A549 (cell line): ENCODE data around the gene RTN4RL1. TPM values are rescaled to one million over a fixed set of nuclear protein-coding genes. Genes with fewer than 3 reads are reported as not detected.

Source experiments
- ATAC-seq, 2 experiments: fragments of 200-7000 bp in 1 of 2; fragments of >200 bp in 1 of 2; cut with Nextera tagmentation in 1 of 2; cut with Tn5 transposase in 1 of 2; 3 replicates each; pipeline versions ENCODE4 v1.8.0 to v1.9.1; 2018 to 2020; ENCODE audit warnings: mild to moderate bottlenecking in 1 of 2, moderate library complexity in 1 of 2
- CTCF ChIA-PET: fragments of 300-600 bp; sonication (Branson Sonifier 250); formaldehyde crosslinking; extraction: SDS; loops from one replicate; lab custom pipeline; 2021; ENCODE audit warnings: antibody characterized with exemption, inconsistent platforms; lab: Yijun Ruan, JAX
- POLR2A ChIA-PET: fragments of 350-600 bp; formaldehyde crosslinking; extraction: SDS; loops from one replicate; lab custom pipeline; 2021; ENCODE audit warnings: antibody characterized with exemption, inconsistent platforms; lab: Yijun Ruan, JAX
- DNase-seq, 2 experiments: peaks; one replicate each; pipeline versions ENCODE4 v3.0.0 to v3.0.0-alpha.2; 2011 to 2016; ENCODE audit warnings: low read depth in 1 of 2, low spot score in 1 of 2
- FAIRE-seq: peaks from 2 replicates; lab custom pipeline; 2011; peaks lifted over from hg19 to GRCh38; lab: Jason Lieb, UNC
- H3K27ac ChIP-seq, 2 experiments: fragments of >200 bp; sonication (Bioruptor Twin); formaldehyde crosslinking; 3 replicates each; pipeline ENCODE4 v1.5.1; 2016 to 2017
- H3K4me1 ChIP-seq: fragments of >200 bp; sonication (Bioruptor Twin); formaldehyde crosslinking; 3 replicates; pipeline ENCODE4 v1.6.1; 2016
- H3K4me2 ChIP-seq: fragments of >200 bp; sonication (Bioruptor Twin); formaldehyde crosslinking; 3 replicates; pipeline ENCODE4 v1.6.1; 2016
- H3K4me3 ChIP-seq: fragments of >200 bp; sonication (Bioruptor Twin); formaldehyde crosslinking; 3 replicates; pipeline ENCODE4 v1.5.1; 2016
- H3K9me3 ChIP-seq: fragments of >200 bp; sonication (Bioruptor Twin); formaldehyde crosslinking; 3 replicates; pipeline ENCODE4 v1.6.1; 2016
- BHLHE40 ChIP-seq: IDR thresholded peaks from 2 replicates; pipeline ENCODE4 v1.6.1; 2012; ENCODE audit warnings: low read depth, low read length, inconsistent platforms
- CBX8 ChIP-seq: fragments of 200-600 bp; sonication (generic); IDR thresholded peaks from 2 replicates; pipeline ENCODE4 v1.6.1; 2016
- CTCF ChIP-seq: fragments of >200 bp; sonication (Bioruptor Twin); formaldehyde crosslinking; IDR thresholded peaks from 3 replicates; pipeline ENCODE4 v1.5.1; 2016
- E2F6 ChIP-seq: IDR thresholded peaks from 2 replicates; pipeline ENCODE4 v1.6.1; 2012; ENCODE audit warnings: low read depth, borderline replicate concordance
- EHMT2 ChIP-seq: fragments of 200-600 bp; sonication (generic); IDR thresholded peaks from 2 replicates; pipeline ENCODE4 v1.6.1; 2016; ENCODE audit warnings: antibody characterized with exemption, low read depth, mild to moderate bottlenecking, moderate library complexity
- EP300 ChIP-seq, 2 experiments: fragments of >200 bp; sonication (Bioruptor Twin); formaldehyde crosslinking; IDR thresholded peaks; 2 replicates in 1 of 2; 3 replicates in 1 of 2; pipeline ENCODE4 v1.6.1; 2016 to 2017
- ESRRA ChIP-seq: fragments of 150-350 bp; IDR thresholded peaks from 2 replicates; pipeline ENCODE4 v1.6.1; 2014; ENCODE audit warnings: mild to moderate bottlenecking, low read length, borderline replicate concordance
- FOSB ChIP-seq: fragments of 250-450 bp; sonication (Bioruptor Pico); IDR thresholded peaks from 2 replicates; pipeline ENCODE4 v1.5.0; 2020; ENCODE audit warnings: mild to moderate bottlenecking, moderate library complexity
- FOSL2 ChIP-seq, 2 experiments: fragments of 450-650 bp in 1 of 2; fragments of >200 bp in 1 of 2; sonication (Bioruptor Twin) in 1 of 2; formaldehyde crosslinking; IDR thresholded peaks; 2 replicates each; pipeline versions ENCODE4 v1.5.0 to v1.6.1; 2016 to 2020; ENCODE audit warnings: mild to moderate bottlenecking in 1 of 2, moderate library complexity in 1 of 2
- FOXS1 ChIP-seq: fragments of 250-450 bp; sonication (Bioruptor Pico); IDR thresholded peaks from 2 replicates; pipeline ENCODE4 v1.5.0; 2020; ENCODE audit warnings: mild to moderate bottlenecking, moderate library complexity
- HMGXB4 ChIP-seq: fragments of 250-450 bp; sonication (Bioruptor Pico); IDR thresholded peaks from 2 replicates; pipeline ENCODE4 v1.5.0; 2021; ENCODE audit warnings: mild to moderate bottlenecking, moderate library complexity, borderline replicate concordance
- HOXB5 ChIP-seq: fragments of 250-450 bp; sonication (Bioruptor Pico); IDR thresholded peaks from 2 replicates; pipeline ENCODE4 v1.5.0; 2020; ENCODE audit warnings: mild to moderate bottlenecking, moderate library complexity
- JUNB ChIP-seq: fragments of >200 bp; sonication (Bioruptor Twin); formaldehyde crosslinking; IDR thresholded peaks from 2 replicates; pipeline ENCODE4 v1.6.1; 2016
- MAFK ChIP-seq: fragments of 450-650 bp; IDR thresholded peaks from 2 replicates; pipeline ENCODE4 v1.6.1; 2014; ENCODE audit not compliant: partially characterized antibody
- MAZ ChIP-seq: fragments of 150-350 bp; IDR thresholded peaks from 2 replicates; pipeline ENCODE4 v1.6.1; 2014; ENCODE audit warnings: antibody characterized with exemption, low read depth, low read length, borderline replicate concordance
- NFE2L2 ChIP-seq: fragments of 150-350 bp; conservative IDR thresholded peaks from 2 replicates; pipeline ENCODE4 v1.6.1; 2014; ENCODE audit warnings: low read length
- PHF8 ChIP-seq: fragments of 200-600 bp; sonication (generic); IDR thresholded peaks from 2 replicates; pipeline ENCODE4 v1.6.1; 2016; ENCODE audit warnings: low read depth, mild to moderate bottlenecking, antibody characterized with exemption, moderate library complexity, borderline replicate concordance
- POLR2A ChIP-seq: IDR thresholded peaks from 2 replicates; pipeline ENCODE4 v1.6.1; 2012; ENCODE audit warnings: mild to moderate bottlenecking, low read length
- RAD21 ChIP-seq, 2 experiments: fragments of >200 bp in 1 of 2; sonication (Bioruptor Twin) in 1 of 2; formaldehyde crosslinking in 1 of 2; IDR thresholded peaks in 1 of 2; conservative IDR thresholded peaks in 1 of 2; 2 replicates in 1 of 2; 3 replicates in 1 of 2; pipeline ENCODE4 v1.6.1; 2012 to 2018; ENCODE audit warnings: inconsistent platforms in 1 of 2
- RCOR1 ChIP-seq: fragments of 150-350 bp; IDR thresholded peaks from 2 replicates; pipeline ENCODE4 v1.6.1; 2014; ENCODE audit warnings: antibody characterized with exemption, low read length, low read depth
- REST ChIP-seq: fragments of 200-600 bp; sonication (generic); IDR thresholded peaks from 2 replicates; pipeline ENCODE4 v1.6.1; 2016; ENCODE audit warnings: antibody characterized with exemption, mild to moderate bottlenecking, moderate library complexity
- RFX5 ChIP-seq: fragments of 450-650 bp; IDR thresholded peaks from 2 replicates; pipeline ENCODE4 v1.7.1; 2014; ENCODE audit warnings: antibody characterized with exemption, mild to moderate bottlenecking, moderate library complexity
- RNF2 ChIP-seq: fragments of 200-600 bp; sonication (generic); IDR thresholded peaks from 2 replicates; pipeline ENCODE4 v1.6.1; 2016; ENCODE audit warnings: low read depth, mild to moderate bottlenecking, antibody characterized with exemption, moderate library complexity, borderline replicate concordance
- SMC3 ChIP-seq: fragments of >200 bp; sonication (Bioruptor Twin); formaldehyde crosslinking; IDR thresholded peaks from 3 replicates; pipeline ENCODE4 v1.6.1; 2018; ENCODE audit warnings: inconsistent platforms
- TFCP2L1 ChIP-seq: fragments of 250-450 bp; sonication (Bioruptor Pico); IDR thresholded peaks from 2 replicates; pipeline ENCODE4 v1.5.0; 2021; ENCODE audit warnings: mild to moderate bottlenecking
- ZFP36 ChIP-seq: fragments of 450-650 bp; IDR thresholded peaks from 2 replicates; pipeline ENCODE4 v1.6.1; 2014; ENCODE audit warnings: borderline replicate concordance; ENCODE audit not compliant: partially characterized antibody
- WGBS: methylation state at CpG from one replicate; pipeline ENCODE4 v1.1.6; 2017; ENCODE audit errors: missing lambda C conversion rate; 5-methylcytosine and 5-hydroxymethylcytosine counted together
- polyA plus RNA-seq, 4 experiments: library from polyadenylated mRNA; depleted of rRNA in 3 of 4; stranded (reverse); fragments of >200 nt; fragmentation: RNase III in 1 of 4; extraction: RNeasy Plus Mini Kit Qiagen cat#74134 plus additional on column Dnase treatment in 1 of 4; gene quantifications; 2 replicates in 3 of 4; 3 replicates in 1 of 4; pipeline ENCODE4 v1.2.3, GENCODE V29; 2011 to 2017
- TF ChIP-seq, protein P1 (sequence below): fragments of >200 bp; sonication (Bioruptor Twin); formaldehyde crosslinking; IDR thresholded peaks from 2 replicates; pipeline ENCODE4 v1.6.1; 2016
- TF ChIP-seq, protein P2 (sequence below): fragments of 250-450 bp; sonication (Bioruptor Pico); IDR thresholded peaks from 2 replicates; pipeline ENCODE4 v1.5.0; 2020; ENCODE audit warnings: low read depth, mild to moderate bottlenecking, moderate library complexity

Gene RTN4RL1
- polyA plus RNA-seq, 2 of the 4 experiments (the other 2 are of a cell fraction), result 0.39 to 1.5 TPM

GRCh38 chr17:2029911-2030778, 5.0 kb upstream of the RTN4RL1 start, which contains the start of gene DPH1:
DPH1 (plus strand) TSS chr17:2030153; CDS start chr17:2030170, 17 bp downstream.
- DNase-seq (peak; percentile 91 to 99), ATAC-seq (peak; percentile 83 to 93), FAIRE-seq (peak; percentile 100)
- Histone ChIP-seq H3K4me1 (peaks cover 19% of the 10 kb centered on the region), H3K4me2 (peak within 1 kb of the TSS; percentile 83), H3K9me3 (no peaks in the 10 kb centered on the region), H3K4me3 (peak within 1 kb of the TSS; percentile 80), H3K27ac (peak within 1 kb of the TSS; percentile 71 to 90)
- POLR2A ChIA-PET, result interaction anchor here (0.6 kb wide), 1 partner anchor 251 kb away, joined by 3 read pairs; no protein-coding TSS in a partner anchor
- CTCF ChIA-PET, result interaction anchor here (0.6 to 17.0 kb wide), 14 partner anchors 12 to 441 kb away, joined by 3 to 420 read pairs (median 5); partner anchors contain the start of genes HIC1 and OVCA2
- 6% methylated on average over 23 of the region's 59 CpGs for WGBS
- TF ChIP-seq CTCF (no peak), POLR2A (peak; percentile 64), JUNB (no peak), RAD21 (conservative IDR thresholded peaks at IDR 0.05 in 1 of 2, IDR thresholded peaks at IDR 0.05 in 1 of 2) (peak in 1 of 2 experiments; percentile 9; a peak in 3 of 5 replicates), PHF8 (peak; percentile 96; the same call in 1 of the 2 replicates), ESRRA (no peak), E2F6 (peak; percentile 68), ZFP36 (no peak), CBX8 (no peak), RFX5 (no peak), FOSB (no peak), MAFK (no peak), REST (no peak), HMGXB4 (CRISPR knock-in tag) (no peak), MAZ (peak; percentile 99), HOXB5 (CRISPR knock-in tag) (no peak), RCOR1 (no peak), EHMT2 (no peak), FOSL2 (IDR thresholded peaks at IDR 0.05) (no peak), FOSL2 (CRISPR knock-in tag; IDR thresholded peaks at IDR 0.05) (no peak), FOXS1 (CRISPR knock-in tag) (no peak), TFCP2L1 (CRISPR knock-in tag) (no peak), EP300 (IDR thresholded peaks at IDR 0.05) (no peak), BHLHE40 (no peak), NFE2L2 (no peak), SMC3 (no peak), RNF2 (no peak)
- TF ChIP-seq, protein P1, sequence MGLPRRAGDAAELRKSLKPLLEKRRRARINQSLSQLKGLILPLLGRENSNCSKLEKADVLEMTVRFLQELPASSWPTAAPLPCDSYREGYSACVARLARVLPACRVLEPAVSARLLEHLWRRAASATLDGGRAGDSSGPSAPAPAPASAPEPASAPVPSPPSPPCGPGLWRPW, result no peak
- TF ChIP-seq, protein P2, sequence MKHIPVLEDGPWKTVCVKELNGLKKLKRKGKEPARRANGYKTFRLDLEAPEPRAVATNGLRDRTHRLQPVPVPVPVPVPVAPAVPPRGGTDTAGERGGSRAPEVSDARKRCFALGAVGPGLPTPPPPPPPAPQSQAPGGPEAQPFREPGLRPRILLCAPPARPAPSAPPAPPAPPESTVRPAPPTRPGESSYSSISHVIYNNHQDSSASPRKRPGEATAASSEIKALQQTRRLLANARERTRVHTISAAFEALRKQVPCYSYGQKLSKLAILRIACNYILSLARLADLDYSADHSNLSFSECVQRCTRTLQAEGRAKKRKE (CRISPR knock-in tag), result no peak
